ENCODE results near the gene AEBP2. TPM values are rescaled to one million over a fixed set of nuclear protein-coding genes. Genes with fewer than 3 reads are reported as not detected.

The AEBP2 gene
- total and polyA plus RNA-seq, 8 donors = 9.0 to 18.6 (median 13.2) TPM

- Histone ChIP-seq H3K4me1 (no peaks in the 10 kb centered on the region), H3K9me3 (no peaks in the 10 kb centered on the region), H3K36me3 (peaks cover 0 to 1% (median 0%) of the 10 kb centered on the region in 3 donors), H3K4me3 (no peak overlapping the region), H3K27ac (no peak overlapping the region), H3K27me3 (no peaks in the 10 kb centered on the region)
- WGBS, 2 donors = 97 to 99% methylated on average over 4 of the region's 4 CpGs
- no peak for TF ChIP-seq CTCF (IDR thresholded peaks at IDR 0.05)
- intact Hi-C loops (cut with DNase I) = no loop called here
- ATAC-seq (no peak), DNase-seq (no peak), FAIRE-seq (no peak)
Measured at GRCh38 chr12:19489168-19489567, 49.9 kb downstream of the AEBP2 start.

- H3K36me3 ChIP-seq = peaks cover 0 to 10% (median 8%) of the 10 kb centered on the region in 3 donors
- ATAC-seq (peak in 1 of 4 donors; percentile 64), FAIRE-seq (no peak), DNase-seq (peak in 2 of 6 donors; percentile 7 to 22)
- no peaks in the 10 kb centered on the region for H3K27me3 ChIP-seq
- H3K4me1 ChIP-seq = no peaks in the 10 kb centered on the region
- intact Hi-C loops (cut with DNase I) = no loop called here
- H3K4me3 ChIP-seq = no peak overlapping the region
- 27 to 31% methylated on average over 3 of the region's 3 CpGs for WGBS, 2 donors
- H3K27ac ChIP-seq = no peak overlapping the region
- no peak for TF ChIP-seq CTCF (IDR thresholded peaks at IDR 0.05)
- H3K9me3 ChIP-seq = no peaks in the 10 kb centered on the region
Measured at GRCh38 chr12:19490908-19491307, 51.6 kb downstream of the AEBP2 start.

GRCh38 chr12:19491863-19492262 is 52.6 kb downstream of the AEBP2 start:
- no peak for FAIRE-seq
- no peak for ATAC-seq
- H3K9me3 ChIP-seq = no peaks in the 10 kb centered on the region
- H3K4me3 ChIP-seq = no peak overlapping the region
- 78 to 90% methylated on average over 3 of the region's 3 CpGs for WGBS, 2 donors
- intact Hi-C loops (cut with DNase I) = no loop called here
- peaks cover 0 to 10% (median 8%) of the 10 kb centered on the region in 3 donors for H3K36me3 ChIP-seq
- DNase-seq = no peak
- H3K4me1 ChIP-seq = no peaks in the 10 kb centered on the region
- no peaks in the 10 kb centered on the region for H3K27me3 ChIP-seq
- no peak overlapping the region for H3K27ac ChIP-seq
- TF ChIP-seq CTCF (IDR thresholded peaks at IDR 0.05) = no peak

- ATAC-seq = no peak
- Histone ChIP-seq H3K27ac (no peak overlapping the region), H3K27me3 (no peaks in the 10 kb centered on the region), H3K9me3 (no peaks in the 10 kb centered on the region), H3K4me1 (peaks cover 0 to 8% (median 6%) of the 10 kb centered on the region in 3 donors), H3K36me3 (peaks cover 0 to 18% (median 8%) of the 10 kb centered on the region in 3 donors), H3K4me3 (no peak overlapping the region)
- TF ChIP-seq CTCF (IDR thresholded peaks at IDR 0.05) = no peak
- no peak for DNase-seq
- intact Hi-C loops (cut with DNase I) = no loop called here
- FAIRE-seq = no peak
- 90 to 93% methylated on average over 5 of the region's 5 CpGs for whole genome bisulfite sequencing, 2 donors
Measured at GRCh38 chr12:19496219-19496878, 57.1 kb downstream of the AEBP2 start.

GRCh38 chr12:19498099-19498498 is 58.8 kb downstream of the AEBP2 start:
- WGBS, 2 donors = 31 to 32% methylated on average over 2 of the region's 2 CpGs
- Histone ChIP-seq H3K27ac (no peak overlapping the region), H3K4me3 (no peak overlapping the region), H3K27me3 (no peaks in the 10 kb centered on the region), H3K36me3 (peaks cover 0 to 18% (median 8%) of the 10 kb centered on the region in 3 donors), H3K9me3 (no peaks in the 10 kb centered on the region), H3K4me1 (peaks cover 0 to 8% (median 6%) of the 10 kb centered on the region in 3 donors)
- FAIRE-seq (no peak), ATAC-seq (no peak), DNase-seq (no peak)
- no peak for TF ChIP-seq CTCF (IDR thresholded peaks at IDR 0.05)
- intact Hi-C loops (cut with DNase I) = no loop called here

Data from pancreas (tissue), 10 donors.